ENCODE results near the gene DNER.
A peak's percentile ranks its signal among the peaks of the same experiment; 100 is the strongest.

Gene DNER

DNA sequence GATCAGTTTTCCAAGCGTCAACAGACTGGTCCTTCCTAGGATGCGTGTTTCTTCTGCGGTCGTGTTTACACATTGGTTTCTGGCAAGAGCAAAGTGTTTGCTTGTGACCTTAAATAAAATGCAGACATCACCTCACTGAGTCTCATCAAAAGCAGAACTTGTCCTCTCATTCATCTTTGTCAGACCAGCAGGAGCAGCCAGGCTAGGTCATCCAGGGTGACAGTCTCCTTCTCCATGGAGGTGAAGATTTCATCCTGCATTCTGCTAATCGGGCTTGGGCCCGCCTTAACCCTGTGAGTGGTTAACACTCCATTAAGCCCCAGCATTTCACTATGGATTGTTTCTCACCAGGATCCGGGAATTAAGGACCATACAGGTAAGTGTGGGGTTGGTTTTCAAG, 379.0 kb downstream of the DNER start:
- no peak for DNase-seq (ENCODE audit: low read depth)
- H3K4me3 ChIP-seq (ENCODE audit: low read depth, low read length), result no peak overlapping the region
- TF ChIP-seq, protein P1, sequence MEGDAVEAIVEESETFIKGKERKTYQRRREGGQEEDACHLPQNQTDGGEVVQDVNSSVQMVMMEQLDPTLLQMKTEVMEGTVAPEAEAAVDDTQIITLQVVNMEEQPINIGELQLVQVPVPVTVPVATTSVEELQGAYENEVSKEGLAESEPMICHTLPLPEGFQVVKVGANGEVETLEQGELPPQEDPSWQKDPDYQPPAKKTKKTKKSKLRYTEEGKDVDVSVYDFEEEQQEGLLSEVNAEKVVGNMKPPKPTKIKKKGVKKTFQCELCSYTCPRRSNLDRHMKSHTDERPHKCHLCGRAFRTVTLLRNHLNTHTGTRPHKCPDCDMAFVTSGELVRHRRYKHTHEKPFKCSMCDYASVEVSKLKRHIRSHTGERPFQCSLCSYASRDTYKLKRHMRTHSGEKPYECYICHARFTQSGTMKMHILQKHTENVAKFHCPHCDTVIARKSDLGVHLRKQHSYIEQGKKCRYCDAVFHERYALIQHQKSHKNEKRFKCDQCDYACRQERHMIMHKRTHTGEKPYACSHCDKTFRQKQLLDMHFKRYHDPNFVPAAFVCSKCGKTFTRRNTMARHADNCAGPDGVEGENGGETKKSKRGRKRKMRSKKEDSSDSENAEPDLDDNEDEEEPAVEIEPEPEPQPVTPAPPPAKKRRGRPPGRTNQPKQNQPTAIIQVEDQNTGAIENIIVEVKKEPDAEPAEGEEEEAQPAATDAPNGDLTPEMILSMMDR (conservative IDR thresholded peaks at IDR 0.05; ENCODE audit: low read depth, low read length), result no peak

DNA sequence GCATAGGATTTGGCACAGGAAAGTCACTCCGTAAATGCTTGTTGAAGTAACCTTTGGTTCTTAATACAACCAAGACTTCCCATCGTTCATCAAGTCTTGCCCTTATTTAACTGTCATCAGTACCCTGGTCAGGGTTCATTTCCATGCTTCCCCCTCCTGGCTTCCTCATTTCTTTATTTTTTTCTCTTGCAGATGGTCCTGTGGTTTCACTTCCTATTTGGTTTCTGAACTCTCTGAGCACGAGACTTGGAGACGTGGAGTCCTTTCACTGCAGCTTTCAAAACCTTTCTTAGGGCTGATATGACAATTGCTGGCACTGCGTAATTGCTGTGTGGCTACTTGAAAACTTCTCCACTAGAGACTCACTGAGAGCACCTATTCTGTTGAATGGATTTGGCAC, 383.4 kb downstream of the DNER start:
- TF ChIP-seq, protein P1 (conservative IDR thresholded peaks at IDR 0.05; ENCODE audit: low read depth, low read length), result no peak
- no peak for DNase-seq (ENCODE audit: low read depth)

DNA sequence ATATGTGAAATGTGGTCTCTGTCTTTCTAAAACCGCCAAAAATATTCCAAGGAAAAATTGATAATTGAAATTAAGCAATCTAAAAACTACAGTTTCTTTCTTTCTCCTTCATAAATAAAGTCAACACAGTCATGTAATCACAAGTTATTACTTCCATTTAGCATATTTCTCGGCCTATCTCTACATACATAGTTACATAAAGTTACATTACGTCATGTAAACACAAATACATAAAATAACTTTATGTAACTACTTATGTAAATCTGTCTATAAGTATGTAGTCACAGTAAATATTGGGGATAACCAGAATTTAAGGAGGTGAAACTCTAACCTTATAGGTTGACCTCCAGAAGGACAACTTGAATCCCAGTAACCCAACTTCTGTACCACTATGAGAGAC, 394.8 kb downstream of the DNER start:
- TF ChIP-seq, protein P1 (conservative IDR thresholded peaks at IDR 0.05; ENCODE audit: low read depth, low read length), result no peak
- DNase-seq (ENCODE audit: low read depth), result no peak
- no peak overlapping the region for H3K4me3 ChIP-seq (ENCODE audit: low read depth, low read length)

More for the DNA sequence above, 383.4 kb downstream of the DNER start:
- no peak overlapping the region for H3K4me3 ChIP-seq (ENCODE audit: low read depth, low read length)

DNA sequence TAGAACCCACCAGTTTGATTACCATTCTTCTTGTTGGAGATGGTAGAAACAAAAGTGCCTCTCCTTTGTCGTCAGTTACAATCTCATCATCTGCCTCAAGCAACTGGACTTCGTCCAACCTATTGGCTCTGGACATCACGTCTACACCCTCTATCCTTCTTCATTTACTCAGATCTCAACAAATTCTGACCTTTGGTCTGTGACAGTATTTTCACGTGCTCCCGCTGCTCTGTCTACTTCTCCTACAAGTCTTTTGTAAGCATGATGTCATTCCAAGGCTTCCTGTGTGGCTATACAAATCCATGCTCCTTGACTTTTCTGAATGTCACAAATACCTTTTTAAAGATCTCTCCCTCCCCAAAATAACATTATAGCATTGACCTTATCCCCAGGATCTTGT, 400.2 kb downstream of the DNER start:
- TF ChIP-seq, protein P1 (conservative IDR thresholded peaks at IDR 0.05; ENCODE audit: low read depth, low read length), result no peak
- no peak for DNase-seq (ENCODE audit: low read depth)
- no peak overlapping the region for H3K4me3 ChIP-seq (ENCODE audit: low read depth, low read length)

DNA sequence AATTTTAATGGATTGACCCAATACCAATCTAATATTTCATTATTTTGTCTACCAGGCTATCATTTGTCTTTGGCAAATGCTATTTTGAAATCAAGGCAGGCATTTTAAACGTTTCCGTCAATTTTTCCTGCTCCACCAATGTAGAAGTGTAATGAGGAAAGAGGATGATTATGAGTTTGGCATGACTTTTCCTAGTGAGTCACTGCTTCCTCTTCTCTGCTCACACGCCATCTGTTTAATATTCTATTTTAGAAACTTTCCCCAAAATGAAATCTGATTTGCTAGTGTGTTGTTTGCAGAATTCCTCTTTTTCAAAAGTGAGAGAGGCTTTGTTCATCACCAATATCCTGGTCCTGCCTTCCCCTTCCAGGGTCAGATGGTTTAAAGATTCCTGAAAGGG, 400.8 kb downstream of the DNER start:
- TF ChIP-seq, protein P1 (conservative IDR thresholded peaks at IDR 0.05; ENCODE audit: low read depth, low read length), result no peak
- peak; percentile 50 for DNase-seq (ENCODE audit: low read depth)

More for the DNA sequence above, 400.8 kb downstream of the DNER start:
- H3K4me3 ChIP-seq (ENCODE audit: low read depth, low read length), result no peak overlapping the region

Measured in choroid plexus epithelial cell (primary cell).